HFFc6 (cell line): ENCODE data around the gene APOM. TPM values are rescaled to one million over a fixed set of nuclear protein-coding genes. Genes with fewer than 3 reads are reported as not detected.

Experiments
- DNase-seq: peaks from one replicate; pipeline ENCODE4 v3.0.0-alpha.2; 2018
- H3K27ac Mint-ChIP-seq: 2 replicates; pipeline ENCODE4 v1.8.0; 2020; ENCODE audit warnings: mild to moderate bottlenecking, mixed read lengths
- H3K27me3 Mint-ChIP-seq: 2 replicates; pipeline ENCODE4 v1.8.0; 2021; ENCODE audit warnings: mild to moderate bottlenecking, moderate library complexity, mixed read lengths; ENCODE audit not compliant: insufficient read depth
- H3K36me3 Mint-ChIP-seq: 2 replicates; pipeline ENCODE4 v1.8.0; 2021; ENCODE audit warnings: low read depth, mixed read lengths
- H3K4me1 Mint-ChIP-seq: 2 replicates; pipeline ENCODE4 v1.8.0; 2020; ENCODE audit warnings: low read depth, mixed read lengths
- H3K4me3 Mint-ChIP-seq: 2 replicates; pipeline ENCODE4 v1.8.0; 2020; ENCODE audit warnings: mild to moderate bottlenecking, moderate library complexity, mixed read lengths
- H3K9me3 Mint-ChIP-seq: 2 replicates; pipeline ENCODE4 v1.8.0; 2020; ENCODE audit warnings: mild to moderate bottlenecking, mixed read lengths
- total RNA-seq, 6 experiments: library from RNA; stranded (reverse); fragmentation: NEBNext Ultra II Directional; extraction: Animal tissue kit (Norgen Biotek cat#: 25700); gene quantifications; 2 replicates in 1 of 6; 3 replicates in 5 of 6; pipeline ENCODE4 v1.2.3, GENCODE V29; 2021
- TF ChIP-seq, protein P1 (sequence below): fragments of 200-600 bp; sonication (generic); IDR thresholded peaks from 2 replicates; pipeline ENCODE4 v1.5.0; 2021; ENCODE audit warnings: antibody characterized with exemption, mild to moderate bottlenecking

Gene APOM
- total RNA-seq, 6 experiments from 2014 or later, result 2.4 to 4.3 (median 2.8) TPM

DNA sequence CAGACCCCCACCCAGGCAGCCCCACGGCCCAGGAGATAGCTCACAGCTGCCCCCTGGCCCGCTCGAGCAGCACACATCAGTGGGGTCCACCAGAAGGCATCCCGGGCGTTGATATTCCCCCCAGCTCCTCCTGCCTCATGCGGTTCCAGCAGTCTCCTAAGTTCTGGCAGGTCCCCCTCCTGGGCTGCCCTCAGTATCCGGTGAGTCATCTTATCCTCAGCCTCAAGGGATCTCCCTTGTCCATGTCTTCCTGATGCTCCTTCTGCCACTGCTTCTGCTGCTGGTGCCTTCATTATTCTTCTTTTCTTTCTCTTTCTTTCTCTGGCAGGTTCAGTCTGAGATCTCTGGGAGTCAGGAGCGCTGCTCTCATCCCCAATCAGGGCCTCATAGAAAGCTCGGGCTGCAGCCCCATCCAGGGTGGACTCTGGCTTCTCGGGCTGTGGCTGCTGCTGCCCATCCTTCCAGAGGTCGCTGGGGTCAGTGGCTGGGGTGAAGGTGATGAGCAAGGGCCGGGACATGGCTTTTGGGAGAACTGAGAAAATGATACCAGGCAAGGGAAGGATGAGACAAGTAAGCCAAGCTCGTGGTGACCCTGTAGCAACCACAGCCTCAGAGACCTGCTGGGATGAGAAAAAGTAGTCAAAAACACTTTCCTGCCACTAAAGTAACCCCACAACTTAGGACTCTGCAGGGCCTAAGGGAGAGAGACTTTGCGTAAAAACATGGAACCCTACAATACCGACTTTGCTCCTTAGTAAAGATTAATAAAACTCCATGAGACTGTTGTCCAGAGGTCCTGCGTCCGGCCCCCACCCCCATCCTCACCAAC lies 8.5 kb downstream of the APOM start:
- Mint-ChIP-seq H3K36me3 (peaks cover 41% of the 10 kb centered on the region), H3K4me1 (peaks cover 69% of the 10 kb centered on the region)

DNA sequence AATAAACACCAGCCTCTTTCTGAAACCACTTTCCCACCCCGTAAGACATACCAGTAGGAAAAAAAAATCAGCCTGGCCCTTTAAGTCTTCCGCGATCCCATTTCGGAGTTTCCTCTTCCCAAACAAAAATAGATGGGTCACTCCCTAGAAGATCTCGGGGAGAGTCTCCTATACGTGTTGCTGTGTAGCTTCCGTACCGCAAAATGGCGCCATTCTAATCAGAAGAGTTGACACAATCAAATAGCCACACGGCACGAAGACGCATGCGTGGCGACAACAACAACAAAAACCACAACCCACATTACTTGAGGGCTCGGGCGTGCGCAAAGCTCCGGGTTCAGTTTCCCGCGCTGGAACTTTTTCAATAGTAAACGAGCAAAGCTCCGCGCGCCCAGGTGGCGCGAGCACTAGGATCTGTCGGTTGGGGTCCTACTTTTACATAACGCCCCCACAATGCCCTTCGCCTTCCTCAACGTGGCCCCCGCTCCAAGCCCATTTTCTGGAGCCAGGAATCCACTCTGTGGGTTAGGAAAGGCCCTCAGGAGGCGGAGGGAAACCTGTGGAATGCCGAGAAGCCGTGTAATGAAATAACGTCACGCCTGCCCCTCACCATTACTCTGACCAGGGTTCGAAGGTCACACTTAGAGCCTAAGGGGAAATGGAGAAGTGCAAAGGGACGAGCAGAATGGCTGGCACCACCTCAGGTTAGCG lies 9.3 kb downstream of the APOM start, which contains the start of gene GPANK1:
Gene GPANK1, minus strand, starts transcription at position 208 of the 711 bp plus-strand sequence. CDS start 519 bp downstream, outside the sequence.
- Mint-ChIP-seq H3K9me3 (no peaks in the 10 kb centered on the region), H3K27ac (peak within 1 kb of the TSS; percentile 98), H3K4me1 (peaks cover 67% of the 10 kb centered on the region), H3K27me3 (peaks cover 4% of the 10 kb centered on the region), H3K4me3 (peak within 1 kb of the TSS; percentile 95), H3K36me3 (peaks cover 40% of the 10 kb centered on the region)
- DNase-seq, result peak; percentile 95
- TF ChIP-seq, protein P1, sequence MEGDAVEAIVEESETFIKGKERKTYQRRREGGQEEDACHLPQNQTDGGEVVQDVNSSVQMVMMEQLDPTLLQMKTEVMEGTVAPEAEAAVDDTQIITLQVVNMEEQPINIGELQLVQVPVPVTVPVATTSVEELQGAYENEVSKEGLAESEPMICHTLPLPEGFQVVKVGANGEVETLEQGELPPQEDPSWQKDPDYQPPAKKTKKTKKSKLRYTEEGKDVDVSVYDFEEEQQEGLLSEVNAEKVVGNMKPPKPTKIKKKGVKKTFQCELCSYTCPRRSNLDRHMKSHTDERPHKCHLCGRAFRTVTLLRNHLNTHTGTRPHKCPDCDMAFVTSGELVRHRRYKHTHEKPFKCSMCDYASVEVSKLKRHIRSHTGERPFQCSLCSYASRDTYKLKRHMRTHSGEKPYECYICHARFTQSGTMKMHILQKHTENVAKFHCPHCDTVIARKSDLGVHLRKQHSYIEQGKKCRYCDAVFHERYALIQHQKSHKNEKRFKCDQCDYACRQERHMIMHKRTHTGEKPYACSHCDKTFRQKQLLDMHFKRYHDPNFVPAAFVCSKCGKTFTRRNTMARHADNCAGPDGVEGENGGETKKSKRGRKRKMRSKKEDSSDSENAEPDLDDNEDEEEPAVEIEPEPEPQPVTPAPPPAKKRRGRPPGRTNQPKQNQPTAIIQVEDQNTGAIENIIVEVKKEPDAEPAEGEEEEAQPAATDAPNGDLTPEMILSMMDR, result peak; percentile 10; the same call in 1 of the 2 replicates

More for the DNA sequence above, 8.5 kb downstream of the APOM start:
- H3K27me3 Mint-ChIP-seq, result peaks cover 4% of the 10 kb centered on the region
- no peaks in the 10 kb centered on the region for H3K9me3 Mint-ChIP-seq
- TF ChIP-seq, protein P1, result peak; percentile 30; the same call in 1 of the 2 replicates
- peak overlapping the region; percentile 95 for H3K4me3 Mint-ChIP-seq
- DNase-seq, result peak; percentile 76
- peak overlapping the region; percentile 98 for H3K27ac Mint-ChIP-seq

DNA sequence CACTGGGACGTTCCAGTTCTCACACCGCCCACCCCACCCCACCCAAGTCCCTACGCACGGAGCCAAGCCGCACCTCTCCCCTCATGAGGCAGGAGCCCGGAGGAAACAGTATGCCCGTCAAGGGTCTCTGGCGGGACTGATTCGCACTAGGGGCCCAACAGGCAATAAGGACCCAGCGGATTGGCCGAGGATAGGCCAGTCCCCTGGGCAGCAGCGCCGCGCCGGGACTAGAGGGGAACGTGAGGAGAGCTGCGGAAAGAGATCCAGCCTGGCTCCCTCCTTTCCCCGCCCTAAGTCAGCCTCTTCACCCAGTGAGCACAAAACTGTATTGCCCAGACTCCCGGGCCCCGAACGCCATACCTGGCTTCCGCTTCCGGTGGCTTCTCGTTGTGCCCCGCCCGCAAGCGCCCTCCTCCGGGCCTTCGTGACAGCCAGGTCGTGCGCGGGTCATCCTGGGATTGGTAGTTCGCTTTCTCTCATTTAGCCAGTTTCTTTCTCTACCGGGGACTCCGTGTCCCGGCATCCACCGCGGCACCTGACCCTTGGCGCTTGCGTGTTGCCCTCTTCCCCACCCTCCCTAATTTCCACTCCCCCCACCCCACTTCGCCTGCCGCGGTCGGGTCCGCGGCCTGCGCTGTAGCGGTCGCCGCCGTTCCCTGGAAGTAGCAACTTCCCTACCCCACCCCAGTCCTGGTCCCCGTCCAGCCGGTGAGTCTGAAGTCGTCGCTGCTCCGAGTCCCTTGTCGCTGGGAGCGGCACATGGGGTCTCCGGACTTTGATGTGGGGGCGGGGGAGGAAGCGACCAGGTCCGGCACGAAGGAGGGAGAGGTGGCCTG lies 10.0 kb downstream of the APOM start, which contains the start of gene CSNK2B:
Gene CSNK2B, plus strand, starts transcription at position 580 of the 836 bp plus-strand sequence. CDS start 752 bp downstream, outside the sequence.
- peak; percentile 97 for DNase-seq
- peak within 1 kb of the TSS; percentile 95 for H3K4me3 Mint-ChIP-seq
- H3K27me3 Mint-ChIP-seq, result peaks cover 4% of the 10 kb centered on the region
- peaks cover 46% of the 10 kb centered on the region for H3K36me3 Mint-ChIP-seq
- H3K27ac Mint-ChIP-seq, result peak within 1 kb of the TSS; percentile 98
- H3K9me3 Mint-ChIP-seq, result no peaks in the 10 kb centered on the region
- peaks cover 70% of the 10 kb centered on the region for H3K4me1 Mint-ChIP-seq
- TF ChIP-seq, protein P1, result peak; percentile 47

DNA sequence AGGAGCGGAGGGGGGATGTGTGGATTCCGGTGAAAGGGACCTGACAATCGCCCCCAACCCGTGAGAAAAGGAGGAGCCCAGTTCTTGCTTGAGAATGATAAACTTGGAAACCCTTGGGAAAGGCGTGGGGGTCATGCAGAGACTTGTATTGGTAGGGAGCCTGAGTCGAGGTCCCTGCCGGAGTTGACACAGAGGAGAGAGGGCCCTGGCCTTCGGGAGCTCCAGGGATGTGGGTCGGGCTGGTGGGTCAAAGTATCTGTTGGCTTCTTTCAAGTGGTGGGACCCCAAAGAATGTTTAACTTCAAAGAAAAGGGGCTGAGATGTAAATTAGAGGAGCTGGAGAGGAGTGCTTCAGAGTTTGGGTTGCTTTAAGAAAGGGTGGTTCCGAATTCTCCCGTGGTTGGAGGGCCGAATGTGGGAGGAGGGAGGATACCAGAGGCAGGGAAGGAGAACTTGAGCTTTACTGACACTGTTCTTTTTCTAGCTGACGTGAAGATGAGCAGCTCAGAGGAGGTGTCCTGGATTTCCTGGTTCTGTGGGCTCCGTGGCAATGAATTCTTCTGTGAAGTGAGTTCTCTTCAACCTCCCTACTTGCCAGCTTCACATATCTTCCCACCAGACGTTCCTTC lies 10.8 kb downstream of the APOM start:
- H3K27ac Mint-ChIP-seq, result peak overlapping the region; percentile 98
- H3K4me1 Mint-ChIP-seq, result peaks cover 63% of the 10 kb centered on the region
- peaks cover 4% of the 10 kb centered on the region for H3K27me3 Mint-ChIP-seq
- peak overlapping the region; percentile 95 for H3K4me3 Mint-ChIP-seq
- DNase-seq, result no peak
- TF ChIP-seq, protein P1, result no peak
- no peaks in the 10 kb centered on the region for H3K9me3 Mint-ChIP-seq
- H3K36me3 Mint-ChIP-seq, result peaks cover 52% of the 10 kb centered on the region
